GM15510 (cell line): ENCODE results near the gene FBRSL1.

ENCODE experiments used
- POLR2A ChIP-seq: IDR thresholded peaks from 3 replicates; pipeline ENCODE4 v1.6.1; 2011; ENCODE audit warnings: borderline replicate concordance; ENCODE audit not compliant: insufficient read length; ENCODE audit errors: extremely low read depth

The FBRSL1 gene

DNA sequence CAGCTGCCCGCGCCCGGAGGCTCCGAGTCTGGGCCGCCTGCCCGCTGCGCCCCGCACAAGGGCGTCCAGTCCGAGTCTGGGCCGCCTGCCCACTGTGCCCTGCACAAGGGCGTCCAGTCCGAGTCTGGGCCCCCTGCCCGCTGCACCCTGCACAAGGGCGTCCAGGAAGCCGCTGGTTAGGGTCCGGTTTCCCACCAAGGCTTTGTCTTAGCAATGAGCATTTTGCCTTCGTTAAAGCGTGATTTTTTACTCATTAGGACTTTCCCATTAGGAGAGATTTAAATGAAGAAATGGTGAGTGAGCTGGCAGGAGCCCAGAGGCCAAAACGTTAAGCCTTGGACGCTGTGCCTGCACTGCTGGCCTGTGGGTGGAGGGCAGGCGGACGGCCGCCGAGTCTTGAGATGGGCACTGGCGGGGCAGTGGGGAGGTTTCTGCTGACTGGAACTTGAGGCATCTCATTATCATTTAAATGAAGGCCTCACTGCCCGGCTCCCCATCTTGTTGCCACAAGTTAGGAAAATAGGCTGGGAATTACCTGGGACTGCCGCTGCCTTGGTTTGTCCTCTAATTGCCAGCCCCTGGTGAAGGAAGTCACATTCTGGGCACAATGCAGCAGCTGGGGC is 36.0 kb downstream of the FBRSL1 start:
- no peak for TF ChIP-seq POLR2A

DNA sequence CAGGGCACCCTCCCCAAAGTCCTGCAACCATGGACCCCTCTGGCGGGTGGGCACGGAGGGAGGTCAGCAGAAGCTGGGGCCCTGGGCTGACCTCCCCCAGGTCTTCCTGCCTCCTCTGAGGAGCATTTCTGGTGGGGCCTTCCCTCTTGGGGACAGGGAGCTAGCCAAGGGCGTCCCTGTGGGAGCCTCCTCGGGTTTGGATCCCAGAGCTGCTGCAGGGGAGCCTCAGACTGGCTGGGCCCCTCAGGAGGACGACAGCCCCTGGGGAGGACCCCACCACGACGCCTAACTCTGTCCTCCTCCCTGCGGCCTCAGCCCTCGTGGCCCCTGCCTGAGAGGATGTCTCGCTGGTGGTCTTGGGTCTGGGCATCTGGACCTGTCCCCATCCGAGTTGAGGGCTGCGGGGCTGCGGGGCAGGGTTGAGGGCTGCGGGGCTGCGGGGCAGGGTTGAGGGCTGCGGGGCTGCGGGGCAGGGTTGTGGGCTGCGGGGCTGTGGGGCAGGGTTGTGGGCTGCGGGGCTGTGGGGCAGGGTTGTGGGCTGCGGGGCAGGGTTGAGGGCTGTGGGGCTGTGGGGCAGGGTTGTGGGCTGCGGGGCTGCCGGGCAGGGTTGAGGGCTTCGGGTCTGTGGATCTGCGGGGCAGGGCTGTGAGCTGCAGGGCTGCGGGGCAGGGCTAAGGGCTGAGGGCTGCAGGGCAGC is 37.4 kb downstream of the FBRSL1 start:
- no peak for TF ChIP-seq POLR2A

DNA sequence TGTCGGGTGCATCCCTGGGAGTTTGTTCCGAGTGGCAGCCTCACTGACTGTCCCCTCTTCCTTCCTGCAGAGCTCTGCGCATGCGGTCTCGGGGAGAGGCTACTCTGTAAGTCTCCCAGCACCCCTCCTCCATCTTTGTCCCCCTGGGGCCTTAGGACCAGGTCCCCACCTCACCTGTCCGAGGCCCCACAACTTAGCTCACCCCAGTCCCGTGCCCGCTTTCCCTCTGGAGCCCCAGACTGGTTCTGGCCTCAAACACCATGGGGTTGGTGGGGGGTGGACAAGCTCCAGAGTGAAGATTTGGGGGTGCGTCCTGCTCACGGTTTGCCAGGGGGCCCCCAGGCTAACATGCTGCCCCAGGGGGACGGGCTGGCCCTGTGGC is 37.9 kb downstream of the FBRSL1 start:
- TF ChIP-seq POLR2A, result no peak

DNA sequence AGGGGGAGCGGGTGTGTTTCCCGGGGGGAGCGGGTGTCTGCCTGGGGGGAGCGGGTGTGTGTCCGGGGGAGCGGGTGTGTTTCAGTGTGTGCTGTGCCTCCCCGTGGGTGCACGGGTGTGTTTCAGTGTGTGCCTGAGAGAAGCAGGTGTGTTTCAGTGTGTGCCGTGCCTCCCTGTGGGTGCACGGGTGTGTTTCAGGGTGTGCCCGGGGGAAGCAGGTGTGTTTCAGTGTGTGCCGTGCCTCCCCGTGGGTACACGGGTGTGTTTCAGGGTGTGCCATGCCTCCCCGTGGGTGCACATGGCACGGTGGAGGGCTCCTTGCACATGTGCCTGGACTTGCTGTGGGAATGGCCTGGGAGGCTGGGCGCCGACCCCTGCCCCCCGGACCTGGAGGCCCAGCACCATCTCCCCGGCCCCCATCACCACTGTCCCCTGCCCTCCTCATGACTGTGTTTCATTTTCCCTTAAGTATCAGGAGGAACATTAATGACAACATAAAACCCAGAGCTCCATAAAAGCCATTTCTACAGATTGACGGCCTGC is 38.7 kb downstream of the FBRSL1 start:
- no peak for TF ChIP-seq POLR2A

- TF ChIP-seq POLR2A, result no peak
Measured at GRCh38 chr12:132529156-132529839, 39.3 kb downstream of the FBRSL1 start.

DNA sequence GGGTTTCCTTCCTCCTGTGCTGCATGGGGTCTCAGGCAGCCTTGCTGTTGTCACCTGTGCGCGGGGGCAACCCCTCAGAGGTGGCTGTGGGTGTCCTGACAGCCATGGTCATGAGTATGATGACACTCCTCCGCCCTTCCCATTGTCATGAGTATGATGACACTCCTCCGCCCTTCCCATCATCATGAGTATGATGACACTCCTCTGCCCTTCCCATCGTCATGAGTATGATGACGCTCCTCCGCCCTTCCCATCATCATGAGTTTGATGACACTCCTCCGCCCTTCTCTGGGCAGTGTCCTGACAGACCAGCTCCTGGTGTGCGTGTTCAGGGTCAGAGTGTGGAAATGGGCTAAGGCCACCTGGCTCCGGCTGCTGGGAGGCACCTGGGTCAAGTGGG is 40.0 kb downstream of the FBRSL1 start:
- no peak for TF ChIP-seq POLR2A

DNA sequence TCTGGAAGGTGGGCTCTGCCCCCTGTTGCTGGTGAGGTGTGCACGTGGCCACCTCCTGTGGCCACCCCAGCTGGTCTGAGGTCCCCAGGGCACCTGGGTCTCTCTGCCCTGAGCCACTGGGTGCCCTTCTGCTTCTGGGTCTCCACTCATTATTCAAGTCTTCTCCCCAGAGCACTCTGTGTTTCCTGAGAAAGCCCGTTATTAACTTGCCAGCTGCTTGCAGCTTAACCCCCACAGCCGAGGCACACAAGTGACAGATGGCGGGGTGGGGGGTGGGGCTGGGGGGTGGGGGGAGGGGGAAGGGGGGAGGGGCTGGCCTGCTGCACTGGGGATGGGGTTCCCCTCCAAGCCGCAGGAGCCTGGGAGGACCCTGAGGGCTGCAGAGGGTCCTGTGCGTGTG is 40.5 kb downstream of the FBRSL1 start:
- TF ChIP-seq POLR2A, result no peak

DNA sequence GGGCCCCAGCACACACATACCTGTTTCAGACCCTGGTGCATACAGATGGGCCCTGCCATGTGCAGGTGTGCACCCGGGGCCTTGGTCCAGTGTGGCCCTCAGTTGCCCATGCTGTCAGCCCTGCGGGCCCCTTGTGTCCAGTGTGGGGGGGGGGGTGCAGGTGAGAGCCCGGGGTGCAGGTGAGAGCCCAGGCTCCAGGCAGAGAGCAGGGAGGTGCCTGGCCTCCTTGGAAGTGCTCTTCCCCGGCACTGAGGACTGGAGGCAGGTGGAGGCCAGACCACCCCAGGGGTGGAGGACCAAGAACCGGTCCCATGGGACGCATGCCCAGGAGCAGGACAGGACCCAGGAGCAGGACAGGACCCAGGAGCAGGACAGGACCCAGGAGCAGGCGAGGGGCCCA is 40.9 kb downstream of the FBRSL1 start:
- no peak for TF ChIP-seq POLR2A

DNA sequence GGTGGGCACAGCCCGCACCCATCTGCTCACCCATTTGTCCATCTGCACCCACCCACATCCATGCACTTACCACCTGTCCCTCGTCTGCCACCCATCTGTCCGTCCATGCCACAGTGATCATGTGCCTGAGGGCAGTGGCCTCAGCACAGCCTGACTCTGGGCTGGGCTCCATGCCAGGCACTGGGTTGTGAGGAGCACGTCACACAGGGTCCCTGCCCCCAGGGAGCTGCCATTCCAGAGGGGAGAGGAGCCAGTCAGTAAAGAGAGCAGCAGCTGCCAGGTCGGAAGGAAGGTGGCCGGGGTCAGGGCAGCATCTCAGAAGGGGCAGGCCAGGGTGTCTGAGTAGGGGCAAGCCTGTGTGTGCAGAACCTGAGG is 43.6 kb downstream of the FBRSL1 start:
- TF ChIP-seq POLR2A, result no peak

GRCh38 chr12:132534076-132534475 is 44.1 kb downstream of the FBRSL1 start:
- TF ChIP-seq POLR2A, result no peak

- no peak for TF ChIP-seq POLR2A
Measured at GRCh38 chr12:132535019-132535418, 45.1 kb downstream of the FBRSL1 start.

DNA sequence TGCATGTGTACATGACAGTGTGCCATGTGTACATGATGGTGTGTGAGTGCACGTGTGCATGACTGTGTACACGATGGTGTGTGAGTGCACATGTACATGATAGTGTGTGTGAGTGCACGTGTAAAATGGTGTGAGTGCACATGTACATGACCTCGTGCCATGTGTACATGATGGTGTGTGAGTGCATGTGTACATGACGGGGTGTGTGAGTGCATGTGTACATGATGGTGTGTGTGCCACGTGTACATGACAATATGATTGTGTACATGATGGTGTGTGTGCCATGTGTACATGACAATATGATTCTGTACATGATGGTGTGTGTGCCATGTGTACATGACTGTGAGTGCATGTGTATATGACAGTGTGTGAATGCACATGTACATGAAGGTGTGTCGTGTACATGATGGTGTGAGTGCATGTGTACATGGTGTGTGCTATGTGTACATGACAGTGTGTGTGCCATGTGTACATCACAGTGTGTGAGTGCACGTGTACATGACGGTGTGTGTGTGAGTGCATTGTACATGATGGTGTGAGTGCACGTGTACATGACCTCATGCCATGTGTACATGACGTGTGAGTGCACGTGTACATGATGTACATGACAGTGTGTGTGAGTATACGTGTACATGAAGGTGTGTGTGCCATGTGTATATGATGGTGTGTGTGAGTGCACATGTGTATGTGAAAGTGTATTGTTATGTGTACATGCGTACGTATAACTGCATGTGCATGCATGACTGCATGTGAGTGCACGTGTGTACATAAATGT is 46.3 kb downstream of the FBRSL1 start:
- TF ChIP-seq POLR2A, result no peak

GRCh38 chr12:132537049-132537448 is 47.1 kb downstream of the FBRSL1 start:
- no peak for TF ChIP-seq POLR2A

- no peak for TF ChIP-seq POLR2A
Measured at GRCh38 chr12:132537836-132538662, 48.1 kb downstream of the FBRSL1 start.

- no peak for TF ChIP-seq POLR2A
Measured at GRCh38 chr12:132538663-132538990, 48.7 kb downstream of the FBRSL1 start.
